ENCODE data around the gene HAPLN1.

Gene HAPLN1

DNA sequence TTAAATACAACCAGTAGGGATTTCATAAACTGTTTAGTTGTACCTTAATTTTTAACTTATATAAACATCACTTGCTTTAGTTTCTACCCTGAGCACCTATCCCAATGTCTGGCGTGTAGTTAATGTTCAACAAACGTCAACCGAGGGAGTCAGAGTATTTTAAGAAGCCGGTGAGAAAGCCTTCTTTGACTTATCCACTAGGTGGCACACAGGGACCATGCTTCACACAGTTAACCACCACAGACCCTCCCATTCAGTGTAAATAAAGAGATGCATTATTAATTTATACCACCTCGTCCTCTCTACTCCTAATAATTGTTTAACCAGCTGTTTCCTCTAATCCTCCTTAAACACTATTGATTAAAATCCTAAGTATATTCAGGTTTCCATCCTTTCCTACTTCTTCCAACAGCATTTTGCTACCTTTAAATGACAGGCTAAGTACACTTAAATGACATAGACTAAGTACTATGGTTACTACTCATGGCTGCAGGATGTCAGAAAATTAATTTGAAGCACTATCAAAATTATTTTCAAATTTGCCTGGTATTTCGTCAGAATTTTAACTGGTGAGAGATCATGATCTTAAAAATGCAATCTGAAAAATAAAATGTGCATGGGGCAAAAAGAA, 2.3 kb downstream of the HAPLN1 start:
- peak; percentile 77 for DNase-seq (ENCODE audit: low spot score)

DNA sequence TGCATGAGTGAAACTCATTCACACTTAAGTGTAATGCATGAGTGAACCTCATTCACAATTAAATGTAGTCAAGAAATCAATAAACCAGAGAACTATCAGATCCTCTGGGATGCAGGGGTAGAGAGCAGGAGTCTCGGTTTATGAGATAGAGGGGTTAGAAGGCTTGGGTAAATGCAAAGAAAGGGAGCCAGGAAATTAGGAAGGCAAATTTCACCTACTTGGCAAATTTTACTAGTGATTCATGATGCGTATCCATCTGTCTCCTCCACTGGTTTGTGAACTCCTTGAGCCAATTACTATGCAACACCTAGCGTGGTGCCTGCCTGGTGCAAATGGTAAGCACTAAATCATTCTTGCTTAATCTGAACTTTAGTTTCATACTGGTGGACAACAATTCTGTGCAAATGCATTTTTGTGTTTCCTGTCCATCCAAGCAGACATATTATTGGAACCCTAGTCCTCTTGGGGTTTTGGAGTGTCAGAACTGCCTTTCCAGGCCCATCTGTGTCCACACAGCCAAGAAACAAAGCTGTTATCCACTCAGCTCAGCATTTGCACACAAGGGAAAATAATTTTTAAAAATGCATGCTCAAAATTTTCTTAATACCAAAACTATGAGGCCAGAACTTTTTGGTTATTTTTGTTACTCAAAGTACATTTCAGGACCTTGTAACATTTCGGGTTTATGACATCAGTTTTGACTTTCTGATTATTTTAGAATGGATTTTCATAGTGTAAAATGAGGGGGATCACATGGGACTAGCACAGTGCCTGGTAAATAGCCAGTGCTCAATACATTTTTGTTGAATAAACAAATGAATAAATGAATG, 5.2 kb downstream of the HAPLN1 start:
- no peak for DNase-seq (ENCODE audit: low spot score)

GRCh38 chr5:83714810-83715209, 5.8 kb downstream of the HAPLN1 start:
- no peak for DNase-seq (ENCODE audit: low spot score)

GRCh38 chr5:83711982-83712601, 8.6 kb downstream of the HAPLN1 start:
- peak; percentile 35 for DNase-seq (ENCODE audit: low spot score)

DNA sequence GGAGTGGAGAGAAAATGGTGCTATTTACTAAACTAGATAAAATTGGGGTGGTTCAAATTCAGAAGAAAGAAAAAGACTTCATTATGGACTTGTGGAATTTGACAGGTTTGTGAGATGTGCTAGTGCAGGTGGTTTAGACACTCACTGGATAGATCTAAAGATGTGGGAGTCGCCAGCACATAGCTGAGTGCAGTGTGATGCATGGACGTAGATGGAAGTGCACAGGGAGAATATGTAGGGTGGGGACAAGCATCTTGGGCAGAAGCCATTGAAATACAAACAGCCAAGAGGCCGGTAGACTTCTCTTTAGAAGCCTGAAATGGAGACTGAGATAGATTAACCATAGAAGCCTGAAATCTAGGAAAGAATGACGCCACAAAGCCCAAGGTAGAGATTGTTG, 10.7 kb downstream of the HAPLN1 start:
- no peak for DNase-seq (ENCODE audit: low spot score)

GRCh38 chr5:83708170-83708569, 12.5 kb downstream of the HAPLN1 start:
- DNase-seq (ENCODE audit: low spot score), result no peak

DNA sequence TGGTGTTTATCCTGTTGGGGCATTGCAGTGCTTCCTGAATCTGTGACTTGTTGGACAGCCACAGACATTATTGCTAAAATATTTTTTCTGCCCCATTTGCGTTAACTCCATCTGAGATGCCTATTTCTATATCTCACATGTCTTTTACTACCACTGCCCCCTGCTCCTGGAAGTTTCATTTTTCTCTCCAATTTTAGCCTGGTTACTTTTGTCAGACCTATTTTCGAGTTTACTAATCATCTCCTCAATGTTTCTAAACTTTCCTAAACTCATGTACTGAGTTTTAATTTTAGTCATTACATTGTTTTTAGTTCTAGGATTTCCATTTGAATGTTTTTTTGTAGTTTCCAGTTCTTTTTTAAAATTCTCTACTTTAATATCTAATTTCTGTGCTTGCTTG, 17.6 kb downstream of the HAPLN1 start:
- DNase-seq (ENCODE audit: low spot score), result no peak

DNA sequence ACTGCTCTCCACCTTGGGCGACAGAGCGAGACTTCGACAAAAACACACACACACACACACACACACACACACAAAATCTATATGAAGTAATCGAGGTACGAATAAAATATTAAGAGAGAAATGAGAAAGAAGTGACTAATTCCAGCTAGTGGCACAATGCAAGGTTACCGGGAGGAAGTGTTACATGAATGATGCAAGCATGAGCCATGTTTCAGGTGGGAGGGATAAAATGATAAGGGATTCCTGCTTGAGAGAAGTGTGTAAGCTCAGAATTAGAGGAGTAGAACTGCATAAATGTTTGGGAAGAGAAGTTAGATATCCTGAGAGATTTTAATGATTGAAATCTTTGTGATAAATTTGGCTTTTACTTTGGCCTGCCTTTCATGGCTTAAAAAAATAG, 18.8 kb downstream of the HAPLN1 start:
- peak; percentile 30 for DNase-seq (ENCODE audit: low spot score)

DNA sequence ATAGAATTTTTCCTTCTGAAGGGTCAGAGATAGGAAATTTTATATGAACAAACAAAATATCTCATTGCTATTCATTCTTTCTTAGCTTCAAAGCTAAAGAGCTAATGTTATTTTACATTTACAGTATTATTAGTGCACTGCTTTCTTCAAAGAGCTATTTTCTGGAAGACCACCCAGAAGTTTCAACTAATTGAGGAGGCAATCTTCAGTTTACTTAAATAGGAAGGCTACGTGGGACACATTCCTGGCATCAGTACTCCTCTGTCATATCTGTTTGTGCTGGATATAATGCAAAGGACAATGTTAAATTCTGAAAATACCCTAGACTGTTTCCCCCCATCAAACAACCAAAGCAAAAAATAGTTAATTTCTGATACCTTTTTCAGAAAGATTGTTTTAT, 30.8 kb downstream of the HAPLN1 start:
- DNase-seq (ENCODE audit: low spot score), result no peak

DNA sequence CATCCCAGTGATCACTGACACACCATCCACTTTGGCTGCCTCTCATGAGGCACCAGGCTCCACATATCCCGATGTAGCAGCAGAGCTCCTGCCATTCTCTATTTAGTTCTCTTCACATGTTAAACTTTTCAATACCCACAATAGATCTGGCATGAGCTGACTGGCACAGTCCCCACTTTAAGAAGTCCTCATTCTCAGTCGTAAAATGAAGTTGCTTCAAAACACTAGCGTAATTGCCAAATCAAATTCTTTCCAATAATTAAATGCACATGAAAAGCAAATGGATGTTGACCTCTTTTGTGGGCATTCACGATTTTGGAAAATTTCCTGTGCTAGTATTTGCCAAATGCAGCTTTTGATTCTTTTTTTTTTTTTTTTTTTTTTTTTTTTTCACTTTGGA, 32.4 kb downstream of the HAPLN1 start:
- no peak for DNase-seq (ENCODE audit: low spot score)

DNA sequence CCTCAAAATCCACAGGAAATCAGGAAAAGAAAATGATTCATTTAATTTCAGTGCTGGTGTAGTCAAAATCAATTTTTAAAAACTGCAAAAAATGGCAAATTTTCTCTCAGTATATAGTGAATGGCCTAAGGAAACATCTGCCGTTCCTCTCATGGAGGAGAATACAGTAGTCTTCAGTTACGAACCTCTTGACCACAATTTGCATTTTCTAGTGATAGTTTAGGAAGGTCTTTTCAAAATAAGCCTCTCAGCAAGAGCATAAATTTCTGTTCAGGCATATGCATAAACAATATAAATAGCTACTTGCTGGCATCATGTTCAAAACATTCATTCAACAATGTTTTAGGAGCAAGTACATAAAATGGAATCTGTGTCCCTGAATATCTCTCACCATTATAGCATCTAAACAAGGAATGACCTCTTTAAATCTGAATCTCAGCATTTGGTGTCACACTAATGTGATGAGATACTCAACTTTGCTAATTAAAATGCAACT, 33.5 kb downstream of the HAPLN1 start:
- no peak for DNase-seq (ENCODE audit: low spot score)

DNA sequence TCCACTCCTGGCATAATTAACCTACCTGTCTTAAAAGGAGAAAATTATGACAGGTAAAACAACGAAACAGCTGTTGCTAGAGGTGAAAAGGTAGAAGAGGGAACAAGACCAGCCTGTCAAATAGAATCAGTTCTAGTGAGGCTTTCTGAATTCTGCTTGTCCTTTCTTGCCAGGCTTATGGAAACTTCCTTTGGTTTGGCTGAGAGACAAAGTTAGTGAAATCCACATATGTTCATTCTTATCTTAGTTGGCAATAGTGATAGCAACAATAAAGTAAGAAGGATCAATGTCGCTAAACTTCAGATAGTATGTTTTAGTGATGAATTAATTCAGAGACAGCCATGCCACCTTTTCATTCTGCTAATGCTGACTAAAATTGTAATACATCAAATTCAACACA, 34.4 kb downstream of the HAPLN1 start:
- DNase-seq (ENCODE audit: low spot score), result no peak

GRCh38 chr5:83683836-83684235, 36.8 kb downstream of the HAPLN1 start:
- no peak for DNase-seq (ENCODE audit: low spot score)

DNA sequence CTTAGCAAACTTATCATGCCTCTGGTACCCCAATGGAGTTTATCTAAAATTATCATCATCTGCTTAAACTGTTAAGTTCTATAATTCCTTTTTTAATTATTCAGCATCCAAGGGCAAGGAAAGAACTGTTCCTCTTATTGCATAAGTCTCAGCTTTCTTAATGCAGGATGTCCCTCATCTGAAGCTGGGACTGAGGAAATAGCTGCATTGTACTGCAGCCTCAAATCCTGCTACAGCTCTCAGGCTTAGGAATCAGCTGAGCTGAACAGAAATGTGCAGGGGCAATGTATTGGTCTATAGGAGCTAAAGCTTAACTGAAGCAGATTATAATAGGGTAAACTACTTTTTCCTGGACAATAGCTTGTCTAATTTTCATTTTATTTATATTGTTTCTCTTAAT, 48.0 kb downstream of the HAPLN1 start:
- no peak for DNase-seq (ENCODE audit: low spot score)

DNA sequence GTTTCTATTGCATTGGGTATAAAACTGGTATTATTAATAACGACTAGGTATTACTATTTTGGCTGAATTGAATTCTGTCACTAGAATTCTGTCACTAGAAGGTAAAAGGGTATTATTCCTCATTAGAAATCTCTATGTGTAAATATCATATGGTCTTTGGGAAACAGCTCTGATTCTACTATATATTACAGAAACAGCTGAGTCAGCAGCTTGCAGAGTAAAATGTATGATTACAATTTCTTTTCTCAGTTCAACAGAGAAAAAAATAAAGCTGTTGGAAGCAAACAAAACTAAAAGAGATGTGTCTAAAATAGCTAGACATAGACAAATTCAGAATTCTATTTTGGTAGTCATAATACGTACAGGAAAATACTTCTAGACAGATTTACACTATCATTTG, 48.5 kb downstream of the HAPLN1 start:
- DNase-seq (ENCODE audit: low spot score), result no peak

DNA sequence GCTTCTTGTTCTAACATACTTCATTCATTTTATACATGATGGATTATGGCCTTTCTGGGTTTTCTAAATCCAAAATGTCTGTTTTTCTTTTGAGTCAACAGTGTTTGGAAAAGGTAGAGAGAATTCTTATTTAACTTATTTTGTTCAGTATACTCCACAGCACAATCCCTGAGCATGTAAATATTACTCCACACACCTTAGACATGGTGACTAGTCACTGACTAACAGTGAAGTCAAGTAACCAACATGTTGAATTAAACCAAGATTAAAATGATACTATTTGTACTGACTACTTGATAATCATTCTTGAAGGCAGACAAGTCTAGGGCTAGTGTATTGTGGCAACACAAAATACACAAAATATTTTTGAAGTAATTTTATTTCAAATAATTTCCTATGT, 55.0 kb downstream of the HAPLN1 start:
- DNase-seq (ENCODE audit: low spot score), result no peak

GRCh38 chr5:83662558-83662957, 58.1 kb downstream of the HAPLN1 start:
- DNase-seq (ENCODE audit: low spot score), result peak; percentile 88

- DNase-seq (ENCODE audit: low spot score), result no peak
Observed at GRCh38 chr5:83657807-83658525, 62.7 kb downstream of the HAPLN1 start.

DNA sequence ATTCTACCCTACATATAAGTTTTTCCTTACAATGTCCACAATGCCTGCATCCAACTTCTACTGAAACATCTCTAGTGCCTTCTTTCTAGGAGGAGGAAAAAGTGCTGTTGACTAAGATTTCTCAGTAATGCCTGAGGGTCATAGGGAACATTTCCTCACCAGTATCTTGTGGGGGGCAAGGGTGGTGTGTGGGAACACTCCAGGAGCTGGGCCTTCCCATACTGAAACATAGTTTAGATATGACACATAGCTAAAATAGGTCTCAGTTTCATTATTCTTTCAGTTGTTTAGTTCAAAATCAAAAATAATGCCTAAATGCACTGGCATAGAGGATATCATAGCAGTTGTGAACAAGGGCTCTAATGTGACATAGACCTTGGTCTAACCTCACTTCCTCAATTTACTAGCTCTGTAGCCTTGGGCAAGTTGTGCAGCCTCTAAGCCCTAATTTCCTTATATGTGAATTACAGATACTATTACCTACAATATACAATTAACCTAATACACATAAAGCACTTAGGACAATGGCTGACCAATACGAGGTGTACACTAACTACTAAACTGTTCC, 66.1 kb downstream of the HAPLN1 start:
- no peak for DNase-seq (ENCODE audit: low spot score)

DNA sequence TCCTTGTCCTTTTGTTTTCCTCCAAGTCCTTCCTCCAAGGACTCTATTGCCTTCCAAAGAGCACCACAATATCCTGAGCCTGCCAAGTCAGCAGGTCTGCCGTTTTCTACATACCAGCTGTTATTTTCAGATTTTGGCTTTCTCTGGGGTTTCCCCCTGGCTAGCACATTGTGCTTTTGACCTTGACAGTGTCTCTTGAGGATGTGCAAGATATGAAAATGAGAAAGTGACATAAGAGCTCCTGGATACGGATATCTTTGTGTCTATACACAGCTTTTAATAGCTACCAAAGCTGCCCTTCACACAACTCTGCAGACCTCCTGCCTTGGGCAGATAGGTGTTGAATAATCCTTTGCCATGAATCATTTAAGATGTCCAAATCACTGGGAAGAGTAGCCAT, 67.0 kb downstream of the HAPLN1 start:
- DNase-seq (ENCODE audit: low spot score), result no peak

DNA sequence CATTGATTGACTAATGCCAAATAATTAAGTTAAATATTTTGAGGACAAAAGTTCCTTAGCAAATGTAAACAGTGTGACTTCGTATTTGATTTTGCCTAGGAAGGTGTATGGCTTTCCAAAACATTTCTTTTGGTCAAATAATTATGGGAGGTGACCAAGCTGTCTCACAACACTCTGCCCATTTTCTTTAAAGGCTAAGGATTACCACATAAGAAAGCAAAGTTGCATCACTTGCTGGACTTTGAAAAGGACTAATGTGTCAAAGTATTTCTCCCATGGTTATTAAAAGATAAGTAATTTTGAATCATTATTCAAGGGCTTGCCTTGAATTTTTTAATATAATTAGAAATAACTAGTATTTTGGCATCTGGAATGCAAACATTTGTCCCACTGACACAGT, 74.7 kb downstream of the HAPLN1 start:
- DNase-seq (ENCODE audit: low spot score), result no peak

DNA sequence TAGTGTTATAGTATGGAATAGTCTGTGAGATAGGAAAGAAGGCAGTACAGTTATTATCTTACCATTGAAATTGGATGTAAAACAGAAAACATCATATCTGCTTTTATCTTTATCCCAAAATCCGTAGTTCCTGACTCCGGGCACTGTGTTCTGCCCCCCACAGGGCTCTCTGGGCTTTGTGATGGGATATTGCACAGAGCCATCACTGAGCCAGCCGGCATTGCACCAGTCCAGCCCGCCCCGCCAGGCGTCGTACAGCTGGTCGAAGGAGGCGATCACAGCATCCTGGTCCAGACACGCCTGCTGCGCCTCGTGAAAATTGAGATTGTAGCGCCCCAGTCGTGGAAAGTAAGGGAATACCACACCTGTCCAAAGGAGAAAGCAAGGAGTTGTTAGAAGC, 76.4 kb downstream of the HAPLN1 start:
- DNase-seq (ENCODE audit: low spot score), result no peak
